SK-N-SH treated with all-trans-retinoic acid at 6 μM for 48 hours (cell line): ENCODE results near the gene DRD4.

Source experiments
- ATAC-seq: fragments of 200-7000 bp; cut with Tn5 transposase; 3 replicates; pipeline ENCODE4 v1.9.1; 2020; ENCODE audit warnings: mild to moderate bottlenecking, moderate library complexity
- ARNTL ChIP-seq: fragments of 450-650 bp; formaldehyde crosslinking; IDR thresholded peaks from 2 replicates; pipeline ENCODE4 v1.5.0; 2020; ENCODE audit warnings: low read depth, mild to moderate bottlenecking, moderate library complexity, borderline replicate concordance
- BACH2 ChIP-seq: fragments of 250-450 bp; sonication (Bioruptor Pico); IDR thresholded peaks from 2 replicates; pipeline ENCODE4 v1.9.0; 2021; ENCODE audit warnings: mild to moderate bottlenecking, borderline replicate concordance
- ESRRG ChIP-seq: fragments of 250-450 bp; sonication (Bioruptor Pico); IDR thresholded peaks from 2 replicates; pipeline ENCODE4 v1.6.1; 2021; ENCODE audit warnings: mild to moderate bottlenecking
- GLIS3 ChIP-seq: fragments of 250-450 bp; sonication (Bioruptor Pico); IDR thresholded peaks from 2 replicates; pipeline ENCODE4 v1.5.0; 2020; ENCODE audit warnings: mild to moderate bottlenecking, moderate library complexity
- ISL1 ChIP-seq: fragments of 250-450 bp; sonication (Bioruptor Pico); IDR thresholded peaks from 2 replicates; pipeline ENCODE4 v2.1.2; 2022; ENCODE audit warnings: mild to moderate bottlenecking, moderate library complexity
- OSR1 ChIP-seq: fragments of 250-450 bp; sonication (Bioruptor Pico); IDR thresholded peaks from 2 replicates; pipeline ENCODE4 v1.8.0; 2022; ENCODE audit warnings: moderate library complexity, mild to moderate bottlenecking, inconsistent platforms
- PPARA ChIP-seq: fragments of 250-450 bp; sonication (Bioruptor Pico); IDR thresholded peaks from 2 replicates; pipeline ENCODE4 v1.5.0; 2020; ENCODE audit warnings: mild to moderate bottlenecking, borderline replicate concordance
- RARB ChIP-seq: fragments of 250-450 bp; sonication (Bioruptor Pico); IDR thresholded peaks from 2 replicates; pipeline ENCODE4 v1.8.0; 2021; ENCODE audit warnings: mild to moderate bottlenecking, moderate library complexity
- SNAI2 ChIP-seq: fragments of 250-450 bp; sonication (Bioruptor Pico); IDR thresholded peaks from 2 replicates; pipeline ENCODE4 v1.5.0; 2020; ENCODE audit warnings: mild to moderate bottlenecking, moderate library complexity
- TCF4 ChIP-seq: fragments of 250-450 bp; sonication (Bioruptor Pico); IDR thresholded peaks from 2 replicates; pipeline ENCODE4 v1.8.0; 2021; ENCODE audit warnings: mild to moderate bottlenecking, moderate library complexity, borderline replicate concordance
- TOX ChIP-seq: fragments of 250-450 bp; sonication (Bioruptor Pico); IDR thresholded peaks from 2 replicates; pipeline ENCODE4 v1.8.0; 2021; ENCODE audit warnings: mild to moderate bottlenecking, moderate library complexity, borderline replicate concordance
- ZC3H10 ChIP-seq: fragments of 250-450 bp; sonication (Bioruptor Pico); IDR thresholded peaks from 2 replicates; pipeline ENCODE4 v1.5.1; 2021; ENCODE audit warnings: mild to moderate bottlenecking, moderate library complexity
- ZFP3 ChIP-seq: fragments of 250-450 bp; sonication (Bioruptor Pico); IDR thresholded peaks from 2 replicates; pipeline ENCODE4 v1.5.0; 2020; ENCODE audit warnings: mild to moderate bottlenecking, moderate library complexity
- ZFP30 ChIP-seq: fragments of 450-650 bp; formaldehyde crosslinking; IDR thresholded peaks from 2 replicates; pipeline ENCODE4 v1.5.0; 2022; ENCODE audit warnings: mild to moderate bottlenecking, moderate library complexity
- ZNF565 ChIP-seq: fragments of 450-650 bp; formaldehyde crosslinking; conservative IDR thresholded peaks from 2 replicates; pipeline ENCODE4 v1.5.0; 2020; ENCODE audit warnings: low read depth, mild to moderate bottlenecking, moderate library complexity
- ZNF70 ChIP-seq: fragments of 450-650 bp; formaldehyde crosslinking; IDR thresholded peaks from 2 replicates; pipeline ENCODE4 v1.5.0; 2020; ENCODE audit warnings: mild to moderate bottlenecking, moderate library complexity
- ZNF8 ChIP-seq: fragments of 450-650 bp; formaldehyde crosslinking; IDR thresholded peaks from 2 replicates; pipeline ENCODE4 v1.5.0; 2020; ENCODE audit warnings: mild to moderate bottlenecking, moderate library complexity
- TF ChIP-seq, protein P1 (sequence below): fragments of 250-450 bp; sonication (Bioruptor Pico); IDR thresholded peaks from 2 replicates; pipeline ENCODE4 v1.5.1; 2020; ENCODE audit warnings: low read depth, mild to moderate bottlenecking, moderate library complexity
- TF ChIP-seq, protein P2 (sequence below): fragments of 250-450 bp; sonication (Bioruptor Pico); IDR thresholded peaks from 2 replicates; pipeline ENCODE4 v1.8.0; 2020; ENCODE audit warnings: mild to moderate bottlenecking, moderate library complexity, borderline replicate concordance
- TF ChIP-seq, protein P3 (sequence below): fragments of 250-450 bp; sonication (Bioruptor Pico); IDR thresholded peaks from 2 replicates; pipeline ENCODE4 v1.5.0; 2020; ENCODE audit warnings: mild to moderate bottlenecking, moderate library complexity
- TF ChIP-seq, protein P4 (sequence below): fragments of 250-450 bp; sonication (Bioruptor Pico); IDR thresholded peaks from 2 replicates; pipeline ENCODE4 v1.8.0; 2021; ENCODE audit warnings: low read depth, mild to moderate bottlenecking, moderate library complexity, borderline replicate concordance
- TF ChIP-seq, protein P5 (sequence below): fragments of 250-450 bp; sonication (Bioruptor Pico); IDR thresholded peaks from 2 replicates; pipeline ENCODE4 v1.5.1; 2021; ENCODE audit warnings: mild to moderate bottlenecking, moderate library complexity

DRD4 gene

DNA sequence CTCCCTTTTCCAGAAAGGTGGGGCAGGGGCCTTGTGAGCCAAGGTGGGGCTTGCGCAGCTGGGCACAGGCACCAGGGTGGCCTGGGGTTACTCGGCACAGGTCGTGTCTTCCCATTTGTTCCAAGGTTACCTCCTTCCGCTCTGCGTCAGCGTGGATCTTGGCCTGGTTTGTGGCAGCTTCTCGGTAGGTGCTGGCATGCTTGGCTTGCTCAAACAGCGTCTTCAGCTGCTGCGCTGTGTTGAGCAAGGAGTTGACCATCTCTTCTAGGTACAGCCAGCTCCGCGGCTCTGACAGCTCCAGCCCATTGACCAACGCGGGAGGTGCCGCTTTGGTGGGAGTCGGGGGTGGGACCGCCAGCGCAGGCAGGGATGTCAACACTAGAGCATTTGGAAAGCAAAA, 37.3 kb downstream of the DRD4 start (continued):
- TF ChIP-seq, protein P1, sequence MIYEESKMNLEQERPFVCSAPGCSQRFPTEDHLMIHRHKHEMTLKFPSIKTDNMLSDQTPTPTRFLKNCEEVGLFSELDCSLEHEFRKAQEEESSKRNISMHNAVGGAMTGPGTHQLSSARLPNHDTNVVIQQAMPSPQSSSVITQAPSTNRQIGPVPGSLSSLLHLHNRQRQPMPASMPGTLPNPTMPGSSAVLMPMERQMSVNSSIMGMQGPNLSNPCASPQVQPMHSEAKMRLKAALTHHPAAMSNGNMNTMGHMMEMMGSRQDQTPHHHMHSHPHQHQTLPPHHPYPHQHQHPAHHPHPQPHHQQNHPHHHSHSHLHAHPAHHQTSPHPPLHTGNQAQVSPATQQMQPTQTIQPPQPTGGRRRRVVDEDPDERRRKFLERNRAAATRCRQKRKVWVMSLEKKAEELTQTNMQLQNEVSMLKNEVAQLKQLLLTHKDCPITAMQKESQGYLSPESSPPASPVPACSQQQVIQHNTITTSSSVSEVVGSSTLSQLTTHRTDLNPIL (CRISPR knock-in tag), result no peak
- TF ChIP-seq ISL1 (no peak), GLIS3 (CRISPR knock-in tag) (no peak), OSR1 (no peak), ZNF70 (CRISPR knock-in tag) (no peak), ZNF565 (CRISPR knock-in tag) (no peak)
- TF ChIP-seq, protein P2, sequence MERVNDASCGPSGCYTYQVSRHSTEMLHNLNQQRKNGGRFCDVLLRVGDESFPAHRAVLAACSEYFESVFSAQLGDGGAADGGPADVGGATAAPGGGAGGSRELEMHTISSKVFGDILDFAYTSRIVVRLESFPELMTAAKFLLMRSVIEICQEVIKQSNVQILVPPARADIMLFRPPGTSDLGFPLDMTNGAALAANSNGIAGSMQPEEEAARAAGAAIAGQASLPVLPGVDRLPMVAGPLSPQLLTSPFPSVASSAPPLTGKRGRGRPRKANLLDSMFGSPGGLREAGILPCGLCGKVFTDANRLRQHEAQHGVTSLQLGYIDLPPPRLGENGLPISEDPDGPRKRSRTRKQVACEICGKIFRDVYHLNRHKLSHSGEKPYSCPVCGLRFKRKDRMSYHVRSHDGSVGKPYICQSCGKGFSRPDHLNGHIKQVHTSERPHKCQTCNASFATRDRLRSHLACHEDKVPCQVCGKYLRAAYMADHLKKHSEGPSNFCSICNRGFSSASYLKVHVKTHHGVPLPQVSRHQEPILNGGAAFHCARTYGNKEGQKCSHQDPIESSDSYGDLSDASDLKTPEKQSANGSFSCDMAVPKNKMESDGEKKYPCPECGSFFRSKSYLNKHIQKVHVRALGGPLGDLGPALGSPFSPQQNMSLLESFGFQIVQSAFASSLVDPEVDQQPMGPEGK (CRISPR knock-in tag), result no peak

DNA sequence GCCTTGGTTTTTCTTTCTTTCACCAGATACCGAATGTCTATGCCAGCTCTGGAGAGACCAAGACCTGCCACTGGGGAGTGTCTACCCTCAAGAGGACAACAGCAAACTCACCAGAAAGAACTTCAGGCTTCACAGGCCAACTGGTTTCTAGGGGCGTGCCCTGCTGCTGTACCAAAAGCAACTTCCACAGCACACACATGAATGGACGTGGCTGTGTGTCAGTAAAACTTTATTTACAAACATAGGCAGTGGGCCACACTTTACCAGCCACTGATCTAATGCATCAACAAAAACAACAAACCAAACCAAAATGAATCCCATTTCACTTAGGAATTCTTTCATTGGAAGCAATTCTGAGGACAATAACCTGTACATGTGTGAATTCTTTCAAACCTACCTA, 41.2 kb downstream of the DRD4 start:
- no peak for TF ChIP-seq TOX (CRISPR knock-in tag)
- no peak for TF ChIP-seq PPARA (CRISPR knock-in tag)
- TF ChIP-seq, protein P3, sequence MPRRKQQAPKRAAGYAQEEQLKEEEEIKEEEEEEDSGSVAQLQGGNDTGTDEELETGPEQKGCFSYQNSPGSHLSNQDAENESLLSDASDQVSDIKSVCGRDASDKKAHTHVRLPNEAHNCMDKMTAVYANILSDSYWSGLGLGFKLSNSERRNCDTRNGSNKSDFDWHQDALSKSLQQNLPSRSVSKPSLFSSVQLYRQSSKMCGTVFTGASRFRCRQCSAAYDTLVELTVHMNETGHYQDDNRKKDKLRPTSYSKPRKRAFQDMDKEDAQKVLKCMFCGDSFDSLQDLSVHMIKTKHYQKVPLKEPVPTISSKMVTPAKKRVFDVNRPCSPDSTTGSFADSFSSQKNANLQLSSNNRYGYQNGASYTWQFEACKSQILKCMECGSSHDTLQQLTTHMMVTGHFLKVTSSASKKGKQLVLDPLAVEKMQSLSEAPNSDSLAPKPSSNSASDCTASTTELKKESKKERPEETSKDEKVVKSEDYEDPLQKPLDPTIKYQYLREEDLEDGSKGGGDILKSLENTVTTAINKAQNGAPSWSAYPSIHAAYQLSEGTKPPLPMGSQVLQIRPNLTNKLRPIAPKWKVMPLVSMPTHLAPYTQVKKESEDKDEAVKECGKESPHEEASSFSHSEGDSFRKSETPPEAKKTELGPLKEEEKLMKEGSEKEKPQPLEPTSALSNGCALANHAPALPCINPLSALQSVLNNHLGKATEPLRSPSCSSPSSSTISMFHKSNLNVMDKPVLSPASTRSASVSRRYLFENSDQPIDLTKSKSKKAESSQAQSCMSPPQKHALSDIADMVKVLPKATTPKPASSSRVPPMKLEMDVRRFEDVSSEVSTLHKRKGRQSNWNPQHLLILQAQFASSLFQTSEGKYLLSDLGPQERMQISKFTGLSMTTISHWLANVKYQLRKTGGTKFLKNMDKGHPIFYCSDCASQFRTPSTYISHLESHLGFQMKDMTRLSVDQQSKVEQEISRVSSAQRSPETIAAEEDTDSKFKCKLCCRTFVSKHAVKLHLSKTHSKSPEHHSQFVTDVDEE, result no peak
- TF ChIP-seq OSR1, result no peak
- TF ChIP-seq TCF4 (CRISPR knock-in tag), result no peak
- TF ChIP-seq GLIS3 (CRISPR knock-in tag), result no peak
- TF ChIP-seq ZFP3, result no peak
- no peak for TF ChIP-seq ZC3H10 (CRISPR knock-in tag)
- TF ChIP-seq RARB, result no peak
- TF ChIP-seq, protein P1 (CRISPR knock-in tag), result no peak
- TF ChIP-seq, protein P4, sequence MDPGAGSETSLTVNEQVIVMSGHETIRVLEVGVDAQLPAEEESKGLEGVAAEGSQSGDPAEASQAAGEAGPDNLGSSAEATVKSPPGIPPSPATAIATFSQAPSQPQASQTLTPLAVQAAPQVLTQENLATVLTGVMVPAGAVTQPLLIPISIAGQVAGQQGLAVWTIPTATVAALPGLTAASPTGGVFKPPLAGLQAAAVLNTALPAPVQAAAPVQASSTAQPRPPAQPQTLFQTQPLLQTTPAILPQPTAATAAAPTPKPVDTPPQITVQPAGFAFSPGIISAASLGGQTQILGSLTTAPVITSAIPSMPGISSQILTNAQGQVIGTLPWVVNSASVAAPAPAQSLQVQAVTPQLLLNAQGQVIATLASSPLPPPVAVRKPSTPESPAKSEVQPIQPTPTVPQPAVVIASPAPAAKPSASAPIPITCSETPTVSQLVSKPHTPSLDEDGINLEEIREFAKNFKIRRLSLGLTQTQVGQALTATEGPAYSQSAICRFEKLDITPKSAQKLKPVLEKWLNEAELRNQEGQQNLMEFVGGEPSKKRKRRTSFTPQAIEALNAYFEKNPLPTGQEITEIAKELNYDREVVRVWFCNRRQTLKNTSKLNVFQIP (CRISPR knock-in tag), result no peak
- TF ChIP-seq, protein P5, sequence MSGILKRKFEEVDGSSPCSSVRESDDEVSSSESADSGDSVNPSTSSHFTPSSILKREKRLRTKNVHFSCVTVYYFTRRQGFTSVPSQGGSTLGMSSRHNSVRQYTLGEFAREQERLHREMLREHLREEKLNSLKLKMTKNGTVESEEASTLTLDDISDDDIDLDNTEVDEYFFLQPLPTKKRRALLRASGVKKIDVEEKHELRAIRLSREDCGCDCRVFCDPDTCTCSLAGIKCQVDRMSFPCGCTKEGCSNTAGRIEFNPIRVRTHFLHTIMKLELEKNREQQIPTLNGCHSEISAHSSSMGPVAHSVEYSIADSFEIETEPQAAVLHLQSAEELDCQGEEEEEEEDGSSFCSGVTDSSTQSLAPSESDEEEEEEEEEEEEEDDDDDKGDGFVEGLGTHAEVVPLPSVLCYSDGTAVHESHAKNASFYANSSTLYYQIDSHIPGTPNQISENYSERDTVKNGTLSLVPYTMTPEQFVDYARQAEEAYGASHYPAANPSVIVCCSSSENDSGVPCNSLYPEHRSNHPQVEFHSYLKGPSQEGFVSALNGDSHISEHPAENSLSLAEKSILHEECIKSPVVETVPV (CRISPR knock-in tag), result no peak
- TF ChIP-seq ZNF70 (CRISPR knock-in tag), result no peak
- no peak for TF ChIP-seq BACH2 (CRISPR knock-in tag)
- ATAC-seq, result no peak

DNA sequence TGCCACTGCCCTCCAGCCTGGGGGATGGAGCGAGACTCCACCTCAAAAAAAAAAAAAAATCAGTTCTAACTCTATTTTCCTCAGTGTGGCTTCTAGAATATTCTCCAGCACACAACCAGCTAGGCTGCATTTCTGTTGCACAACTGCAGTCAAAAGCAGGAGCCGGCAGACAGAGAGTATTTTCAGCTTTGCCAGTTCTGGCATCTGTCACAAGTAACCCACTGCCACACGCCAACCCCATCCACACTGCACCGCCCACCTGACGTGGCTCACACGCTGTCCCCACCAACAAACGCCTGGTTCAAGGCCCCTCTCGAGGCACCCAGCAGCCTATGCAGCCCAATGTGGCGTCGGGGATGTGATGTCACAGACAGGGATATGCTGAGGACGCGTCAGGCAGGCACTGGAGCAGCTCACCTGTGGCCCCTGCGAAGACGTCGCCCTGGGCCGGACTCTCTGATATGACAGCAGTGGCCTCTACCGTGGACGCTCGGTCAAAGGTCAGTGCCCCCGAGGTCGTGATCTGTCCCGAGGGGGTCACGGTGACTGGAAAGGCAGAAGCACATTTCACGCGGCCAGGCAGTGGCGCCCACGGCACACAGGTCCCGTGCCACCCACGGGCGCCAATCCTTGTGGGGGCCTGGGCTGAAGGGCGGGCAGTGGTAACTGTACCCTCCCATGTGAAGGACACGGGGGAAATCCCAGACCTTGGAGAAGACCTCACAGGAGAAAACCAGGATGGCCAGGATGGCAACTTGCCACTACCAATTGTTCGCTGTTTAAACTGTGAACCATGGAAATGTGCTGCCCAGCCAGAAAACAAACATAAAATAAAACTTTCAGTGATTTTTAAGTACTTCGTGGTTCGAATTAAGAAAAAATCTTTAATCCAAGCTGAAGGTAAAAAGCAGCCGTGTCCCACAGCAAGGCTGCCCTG, 42.5 kb downstream of the DRD4 start:
- no peak for ATAC-seq
- TF ChIP-seq OSR1 (no peak), SNAI2 (CRISPR knock-in tag) (no peak), TCF4 (CRISPR knock-in tag) (no peak), ISL1 (no peak), ARNTL (CRISPR knock-in tag) (no peak), TOX (CRISPR knock-in tag) (no peak), ZC3H10 (CRISPR knock-in tag) (no peak), ZFP30 (CRISPR knock-in tag) (no peak), ZNF8 (CRISPR knock-in tag) (no peak), ESRRG (CRISPR knock-in tag) (no peak)
